GM19043 (cell line): Measurements from ENCODE around the gene RPL38.

Source experiments
- ATAC-seq: cut with Tn5 transposase; IDR thresholded peaks from one replicate; pipeline ENCODE4 v1.9.1; 2021; ENCODE audit warnings: low read depth; ENCODE audit not compliant: unreplicated experiment

RPL38 gene

DNA sequence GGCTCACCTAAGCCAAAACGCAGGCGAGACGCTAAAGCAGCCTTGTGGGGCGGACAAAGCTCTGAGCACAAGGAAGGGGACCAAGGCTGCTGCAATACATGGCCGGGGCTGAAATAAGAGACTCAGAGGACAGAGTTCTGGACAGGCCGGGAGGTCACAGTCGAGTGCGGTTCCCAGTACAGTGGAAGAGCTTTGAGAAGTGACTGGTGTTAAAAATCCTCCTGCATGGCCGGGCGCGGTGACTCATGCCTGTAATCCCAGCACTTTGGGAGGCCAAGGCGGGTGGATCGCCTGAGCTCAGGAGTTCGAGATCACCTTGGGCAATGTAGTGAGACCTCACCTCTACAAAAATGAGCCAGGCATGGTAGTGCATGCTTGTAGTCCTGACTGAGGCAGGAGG, 20.4 kb downstream of the RPL38 start:
- ATAC-seq: no peak

DNA sequence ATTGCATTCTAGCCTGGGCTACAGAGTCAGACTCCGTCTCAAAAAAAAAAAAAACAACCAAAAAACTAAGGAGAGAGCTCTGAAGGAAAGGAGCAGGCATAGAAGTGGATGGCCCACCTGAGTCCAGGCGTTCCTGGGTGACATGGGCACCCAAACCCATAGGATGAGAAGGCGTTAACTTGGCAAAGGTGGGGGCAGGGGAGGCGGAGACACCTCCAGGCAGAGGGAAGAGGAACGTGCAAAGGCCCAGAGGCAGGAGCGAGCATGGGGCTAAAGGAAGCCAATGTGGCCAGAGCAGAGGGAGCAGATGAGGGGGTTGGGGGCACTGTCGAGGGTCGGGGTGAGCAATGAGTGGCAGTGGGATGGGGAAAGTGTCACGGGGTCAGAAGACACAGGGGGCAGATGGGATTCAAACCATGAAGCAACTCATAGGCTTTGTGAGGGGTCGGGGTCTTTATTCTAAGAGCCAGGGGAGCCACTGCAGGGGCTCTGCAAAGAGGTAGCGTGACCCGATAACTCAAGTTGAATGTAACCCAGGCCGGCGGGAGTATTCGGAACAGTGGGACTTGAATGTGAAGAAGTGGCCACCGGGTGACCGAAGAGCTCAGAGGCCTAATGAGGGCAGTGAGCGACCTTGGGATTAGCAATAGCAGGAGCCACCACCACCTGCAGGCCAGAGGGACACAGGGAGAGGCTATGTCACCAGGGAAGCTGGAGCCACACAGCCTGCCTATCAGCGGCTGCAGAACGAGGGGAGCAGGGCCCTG, 21.7 kb downstream of the RPL38 start:
- ATAC-seq: no peak

DNA sequence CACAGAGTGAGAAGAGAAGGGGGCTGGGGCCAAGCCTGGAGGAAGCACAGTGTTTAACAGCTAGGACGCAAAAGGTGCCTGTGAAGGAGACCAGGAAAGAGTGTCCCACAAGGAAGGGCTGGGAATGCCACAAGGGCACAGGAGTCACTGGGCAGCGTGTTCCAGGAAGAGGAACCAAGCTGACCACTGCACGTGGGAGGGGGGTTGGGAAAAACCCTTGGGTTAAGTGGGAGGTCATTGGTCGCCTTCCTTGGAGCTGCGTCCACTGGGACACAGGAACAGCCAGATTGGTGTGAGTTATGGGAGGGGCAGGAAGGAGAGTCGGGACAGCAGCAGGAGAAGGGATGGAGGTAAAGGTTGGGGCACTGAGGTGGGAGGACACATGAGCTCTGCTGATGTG, 22.8 kb downstream of the RPL38 start:
- ATAC-seq: no peak

DNA sequence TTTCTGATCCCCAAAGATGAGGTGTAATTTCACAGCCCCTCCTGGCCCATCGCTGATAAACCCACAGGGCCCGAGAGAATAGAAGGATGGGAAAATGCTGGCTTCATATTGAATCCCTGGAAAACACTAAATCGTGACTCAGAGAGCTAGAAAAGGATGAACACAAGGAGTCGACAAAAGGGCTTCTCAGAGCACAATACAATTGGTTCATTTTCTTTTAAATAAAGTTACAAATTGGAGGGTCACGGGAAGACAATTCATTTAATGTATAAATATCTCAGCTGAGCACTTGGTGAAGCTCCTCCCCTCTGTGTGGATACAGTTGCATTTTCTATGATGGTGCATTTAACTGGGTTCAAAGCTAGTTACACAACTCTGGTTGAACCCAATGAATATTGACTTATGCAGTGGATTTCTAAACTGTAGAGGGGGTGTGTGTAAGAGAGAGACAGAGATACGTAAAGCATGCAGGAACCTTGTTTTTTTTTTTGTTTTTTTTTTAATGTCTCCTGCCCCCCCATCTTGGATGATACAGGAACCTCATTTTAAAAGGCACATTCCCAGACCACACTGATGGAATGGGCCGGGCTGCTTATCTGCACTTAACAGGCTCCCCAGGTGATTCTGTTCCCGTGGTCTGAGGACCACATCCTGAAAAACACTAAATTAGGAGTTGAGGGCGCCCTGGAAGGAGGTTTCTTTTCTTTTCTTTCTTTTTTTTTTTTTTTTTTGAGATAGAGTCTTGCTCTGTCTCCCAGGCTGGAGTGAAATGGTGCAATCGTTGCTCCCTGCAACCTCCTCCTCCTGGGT, 24.0 kb downstream of the RPL38 start:
- no peak for ATAC-seq

DNA sequence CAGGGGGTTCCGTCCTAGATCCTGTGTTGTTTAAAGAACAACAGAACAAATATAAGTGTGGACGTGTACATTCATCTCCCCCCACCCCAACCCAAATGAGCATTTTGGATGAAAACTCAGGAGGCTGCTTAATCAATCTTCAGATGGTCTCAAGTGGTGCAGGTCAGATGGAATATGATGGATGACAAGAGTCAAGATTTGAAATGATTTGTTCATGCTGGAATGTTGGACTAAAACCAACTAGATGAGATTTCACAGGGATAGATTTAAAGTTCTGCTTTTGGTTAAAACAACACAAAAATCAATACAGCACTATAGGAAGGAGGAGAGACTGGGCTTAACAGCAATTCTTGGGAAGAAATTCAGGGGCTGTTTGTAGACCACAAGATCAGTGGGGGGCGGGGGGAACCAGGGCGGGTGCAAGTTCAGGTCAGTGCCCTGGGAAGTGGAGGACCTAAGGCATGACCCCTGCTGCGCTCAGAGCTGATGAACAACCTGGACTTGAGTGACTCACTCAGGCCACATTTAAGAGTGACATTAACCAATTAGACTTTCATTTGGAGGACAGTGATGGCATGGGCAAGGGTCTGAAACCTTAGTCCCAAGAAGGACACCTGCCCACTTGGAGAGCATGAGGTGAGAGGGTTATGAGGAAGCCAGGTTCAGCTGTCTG, 25.0 kb downstream of the RPL38 start:
- ATAC-seq: no peak

DNA sequence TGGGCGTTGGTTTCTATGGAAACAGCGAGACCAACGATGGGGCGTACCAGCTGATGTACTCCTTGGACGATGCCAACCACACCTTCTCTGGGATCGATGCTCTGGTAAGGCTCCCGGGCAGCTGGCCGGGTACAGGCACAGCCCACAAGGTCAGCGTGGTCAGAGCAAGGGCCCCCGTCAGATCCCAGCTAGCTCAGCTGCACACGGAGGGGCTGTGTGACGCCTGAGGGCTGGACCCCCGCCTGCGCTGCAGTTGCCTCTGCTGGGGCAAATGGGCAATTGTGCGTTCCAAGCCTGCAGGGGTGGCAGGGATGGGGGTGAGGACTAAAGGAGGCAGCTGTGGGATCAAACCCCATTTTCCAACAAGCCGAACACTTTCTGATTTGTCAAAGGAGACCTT, 27.4 kb downstream of the RPL38 start:
- ATAC-seq: no peak

DNA sequence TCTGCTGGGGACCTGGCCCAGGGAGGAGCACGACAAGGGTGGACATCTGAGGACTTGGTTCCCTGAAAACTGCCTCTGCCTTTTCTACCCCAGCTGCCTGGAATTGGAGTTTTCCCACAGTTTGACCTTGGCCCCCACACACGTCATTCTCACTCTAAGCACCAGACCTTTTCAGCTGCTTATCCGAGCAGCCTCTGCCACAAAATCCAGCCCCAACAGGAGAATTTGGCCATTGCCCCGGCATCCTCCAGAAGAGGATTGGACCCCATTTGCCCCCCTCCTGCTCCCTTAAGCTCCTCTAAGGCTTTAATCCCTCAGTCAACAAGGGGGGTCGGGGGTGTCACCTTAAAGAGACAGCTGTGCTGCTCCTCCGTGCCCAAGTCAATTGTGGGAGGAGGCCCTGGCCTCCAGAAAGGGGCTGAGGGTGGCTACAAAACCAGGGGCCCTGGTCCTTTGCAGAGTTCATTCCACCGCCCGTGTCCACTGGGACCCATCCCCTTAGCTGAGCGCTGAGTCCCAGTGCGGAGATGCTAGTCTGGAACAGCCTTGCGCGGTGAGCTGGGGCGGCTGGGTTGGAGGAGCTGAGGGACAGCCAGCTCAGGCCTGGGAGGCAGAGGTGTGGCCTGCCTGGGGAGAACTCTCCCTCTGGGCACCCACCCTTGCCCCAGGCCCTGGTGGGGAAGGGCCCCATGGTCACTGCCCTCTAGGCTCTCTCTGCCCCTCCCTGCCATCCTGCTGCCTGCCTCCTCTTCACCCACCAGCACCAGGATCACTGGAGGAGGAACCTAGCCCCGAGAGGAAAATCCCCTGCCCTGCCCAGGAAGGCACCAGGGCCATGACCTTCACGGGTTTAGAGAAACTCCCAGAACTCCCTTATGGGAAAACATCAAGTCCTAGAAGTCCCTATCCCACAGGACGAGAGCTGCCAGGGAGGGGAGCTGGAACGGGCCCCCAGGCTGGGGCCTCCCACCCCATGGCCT, 28.7 kb downstream of the RPL38 start:
- ATAC-seq: no peak

DNA sequence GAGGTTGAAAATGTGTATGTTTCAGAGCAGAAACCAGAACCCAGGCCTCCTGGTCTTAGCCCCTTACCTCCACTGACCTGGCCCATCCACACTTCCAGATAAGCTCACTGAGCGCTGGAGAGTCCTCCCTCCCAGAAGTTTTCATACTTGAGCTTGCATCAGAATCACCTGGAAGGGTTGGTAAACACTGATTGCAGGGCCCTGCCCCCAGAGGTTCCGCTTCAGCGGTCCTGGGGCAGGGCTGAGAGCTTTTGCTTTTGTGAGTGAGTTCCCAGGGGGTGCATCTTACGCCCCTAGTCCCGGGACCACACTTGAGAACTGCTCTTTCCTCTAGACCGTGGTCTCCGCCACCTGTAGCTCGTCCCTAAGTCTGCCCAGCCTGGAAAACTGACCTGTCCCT, 30.5 kb downstream of the RPL38 start:
- ATAC-seq: no peak

DNA sequence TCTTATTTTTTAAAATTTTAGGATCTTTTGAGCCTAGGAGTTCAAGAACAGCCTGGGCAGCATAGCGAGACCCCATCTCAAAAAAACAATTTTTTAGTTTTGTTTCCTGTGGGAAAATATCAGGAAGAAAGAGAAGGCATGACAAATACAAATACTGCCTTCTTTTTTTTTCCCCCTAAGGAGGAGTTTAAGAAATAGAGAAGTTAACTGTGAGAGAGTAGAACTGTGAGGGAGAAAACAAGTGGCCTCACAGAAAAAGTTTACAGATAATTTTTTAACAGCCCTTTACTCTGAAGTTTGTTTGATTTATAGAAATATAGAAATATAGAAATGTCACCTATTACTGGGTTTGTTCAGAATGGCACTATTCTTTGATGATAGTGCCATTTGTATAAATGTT, 31.0 kb downstream of the RPL38 start:
- ATAC-seq: no peak

DNA sequence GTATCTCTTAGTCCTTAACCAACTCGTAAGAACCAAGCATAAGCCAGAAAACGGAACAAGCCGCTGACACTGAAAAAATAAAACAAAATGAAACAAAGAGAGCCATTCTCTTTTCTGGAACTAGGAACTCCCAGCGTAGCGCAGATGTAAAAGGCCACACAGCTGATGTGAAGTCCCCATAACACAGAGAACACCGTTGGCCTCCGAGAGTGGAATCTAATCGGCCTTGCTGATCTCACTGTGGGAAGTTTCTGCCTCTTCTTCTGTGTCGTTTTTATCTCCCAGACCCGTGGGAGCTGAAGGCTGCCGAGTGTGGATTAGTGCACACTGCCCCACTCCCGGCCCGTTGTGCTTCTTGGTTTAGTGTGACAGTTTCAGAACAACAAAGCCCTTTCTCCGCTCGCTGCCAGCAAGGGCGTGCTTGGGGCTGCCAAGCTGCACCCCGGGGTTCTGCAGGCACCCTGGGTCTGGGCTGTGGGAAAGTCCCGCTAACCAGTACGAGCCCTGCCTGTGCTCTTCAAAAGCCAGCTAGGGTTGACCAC, 31.6 kb downstream of the RPL38 start:
- ATAC-seq: no peak

DNA sequence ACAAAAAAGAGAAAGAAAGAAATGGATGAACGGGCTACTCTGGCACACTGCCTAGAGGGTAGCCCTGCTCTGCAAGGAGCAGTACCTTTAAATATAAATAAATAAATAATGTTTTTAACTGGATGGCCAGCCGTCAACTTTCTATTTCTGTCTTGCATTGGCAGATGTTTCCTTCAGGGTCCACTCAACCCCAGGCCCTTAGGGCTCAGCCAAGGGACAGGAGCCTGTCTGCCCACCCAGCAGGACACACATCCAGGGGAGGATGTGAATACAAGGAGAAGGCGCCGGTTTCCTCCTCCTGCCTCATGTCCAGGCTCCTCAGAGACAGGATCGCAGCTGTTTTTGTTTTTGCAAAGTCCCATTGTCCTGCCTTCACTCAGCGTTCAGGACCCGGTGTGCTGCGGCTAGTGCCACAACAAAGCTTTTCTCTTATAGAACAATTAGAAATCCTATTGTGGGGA, 32.5 kb downstream of the RPL38 start:
- ATAC-seq: no peak

DNA sequence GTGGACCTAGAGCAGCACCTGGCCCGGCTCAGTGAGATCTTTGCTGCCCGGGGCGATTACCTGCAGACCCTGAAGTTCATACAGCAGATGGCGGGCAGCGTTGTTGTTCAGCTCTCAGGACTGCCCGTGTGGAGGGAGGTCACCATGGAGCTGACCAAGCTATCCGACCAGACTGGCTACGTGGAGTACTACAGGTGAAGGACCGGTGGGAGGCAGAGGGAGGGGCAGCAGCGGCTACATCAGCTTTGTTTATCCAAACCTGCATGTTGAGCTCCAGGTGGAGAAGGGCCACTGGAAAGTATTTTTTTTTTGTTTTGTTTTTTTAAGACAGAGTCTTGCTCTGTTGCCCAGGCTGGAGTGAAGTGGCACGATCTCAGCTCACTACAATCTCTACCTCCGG, 33.8 kb downstream of the RPL38 start:
- ATAC-seq: no peak

DNA sequence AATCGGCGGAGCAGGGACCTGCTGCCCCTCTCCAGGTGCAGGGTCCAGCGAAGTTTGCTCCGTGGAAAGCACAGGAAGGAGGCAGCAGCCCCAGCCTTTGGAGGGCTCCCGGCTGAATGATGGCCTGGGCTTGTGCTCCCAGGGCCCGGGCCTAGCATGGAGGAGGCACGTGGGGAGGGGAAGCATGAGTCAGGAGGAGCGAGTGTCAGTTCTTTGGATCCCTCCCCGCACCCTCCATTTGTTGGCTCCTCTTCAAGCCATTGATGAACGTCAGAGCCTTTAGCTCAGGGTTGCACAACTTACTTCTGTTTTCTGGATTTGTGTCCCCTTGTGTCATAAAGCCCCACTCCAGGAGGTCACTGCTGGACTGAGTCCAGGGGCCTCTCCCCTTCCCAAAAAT, 35.7 kb downstream of the RPL38 start:
- ATAC-seq: no peak

DNA sequence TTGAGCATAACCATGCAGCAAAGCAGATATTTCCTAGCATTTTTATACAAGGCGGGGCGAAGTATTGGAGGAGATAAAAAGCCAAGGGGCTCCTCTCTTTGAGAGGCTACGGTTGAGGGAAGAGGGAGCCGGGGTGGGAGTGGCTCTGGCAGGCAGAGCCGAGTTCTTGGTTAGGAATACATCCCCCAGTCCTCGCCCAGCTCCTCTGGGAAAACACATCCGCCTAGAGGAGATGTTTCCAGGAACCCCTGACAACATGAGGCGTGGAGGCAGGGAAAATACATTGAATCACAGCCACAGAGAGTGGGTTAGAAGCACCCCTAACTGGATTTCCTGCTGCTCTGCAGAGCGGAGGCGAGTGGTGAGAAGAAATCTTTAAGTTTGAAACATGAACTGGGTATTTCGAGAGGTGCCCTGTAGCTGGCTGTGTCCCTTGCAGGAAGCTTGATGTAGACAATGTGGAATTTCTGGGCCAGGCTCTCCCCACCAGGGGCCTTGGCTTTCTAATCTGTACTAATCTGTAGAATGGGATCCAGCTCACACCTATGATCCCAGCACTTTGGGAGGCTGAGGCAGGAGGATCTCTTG, 37.2 kb downstream of the RPL38 start:
- no peak for ATAC-seq

DNA sequence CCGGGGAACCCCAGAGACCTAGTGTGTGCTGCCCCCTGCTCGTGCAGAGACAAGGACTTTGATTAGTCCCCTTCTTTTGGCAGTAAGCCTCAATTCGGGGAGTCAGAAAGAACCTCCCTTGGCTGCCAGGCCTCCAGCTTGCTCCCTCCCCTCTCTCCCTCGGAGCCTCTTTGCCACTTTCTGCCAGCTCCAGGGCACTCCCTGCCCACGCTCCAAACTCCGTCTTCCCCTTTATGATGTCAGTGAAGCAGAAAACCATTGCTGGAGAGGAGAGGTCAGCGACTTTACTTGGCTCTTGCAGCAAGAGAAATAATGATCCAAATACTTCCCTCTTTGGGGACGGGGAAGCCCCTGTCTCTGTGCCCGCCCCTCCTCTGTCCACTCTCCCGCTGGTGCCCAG, 38.0 kb downstream of the RPL38 start:
- ATAC-seq: no peak

DNA sequence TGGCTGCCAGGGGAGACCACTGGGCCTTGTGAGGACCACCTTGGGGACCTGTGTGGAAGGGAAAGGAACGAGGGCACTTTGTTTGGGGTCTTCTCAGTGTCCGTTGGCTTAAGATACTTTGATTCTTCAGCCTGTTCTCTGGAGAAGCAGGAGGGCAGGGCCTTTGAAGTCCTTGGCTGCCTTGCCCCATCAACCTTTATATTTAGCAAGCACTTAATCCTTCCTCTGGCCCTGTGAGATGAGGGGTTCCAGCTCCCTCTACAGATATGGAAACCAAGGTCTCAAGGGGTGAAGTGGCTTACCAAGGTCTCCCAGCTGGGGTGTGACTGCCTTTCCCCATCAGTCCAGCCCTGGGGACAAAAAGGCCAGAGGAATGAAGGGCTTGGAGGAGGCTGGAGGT, 38.4 kb downstream of the RPL38 start:
- ATAC-seq: no peak

DNA sequence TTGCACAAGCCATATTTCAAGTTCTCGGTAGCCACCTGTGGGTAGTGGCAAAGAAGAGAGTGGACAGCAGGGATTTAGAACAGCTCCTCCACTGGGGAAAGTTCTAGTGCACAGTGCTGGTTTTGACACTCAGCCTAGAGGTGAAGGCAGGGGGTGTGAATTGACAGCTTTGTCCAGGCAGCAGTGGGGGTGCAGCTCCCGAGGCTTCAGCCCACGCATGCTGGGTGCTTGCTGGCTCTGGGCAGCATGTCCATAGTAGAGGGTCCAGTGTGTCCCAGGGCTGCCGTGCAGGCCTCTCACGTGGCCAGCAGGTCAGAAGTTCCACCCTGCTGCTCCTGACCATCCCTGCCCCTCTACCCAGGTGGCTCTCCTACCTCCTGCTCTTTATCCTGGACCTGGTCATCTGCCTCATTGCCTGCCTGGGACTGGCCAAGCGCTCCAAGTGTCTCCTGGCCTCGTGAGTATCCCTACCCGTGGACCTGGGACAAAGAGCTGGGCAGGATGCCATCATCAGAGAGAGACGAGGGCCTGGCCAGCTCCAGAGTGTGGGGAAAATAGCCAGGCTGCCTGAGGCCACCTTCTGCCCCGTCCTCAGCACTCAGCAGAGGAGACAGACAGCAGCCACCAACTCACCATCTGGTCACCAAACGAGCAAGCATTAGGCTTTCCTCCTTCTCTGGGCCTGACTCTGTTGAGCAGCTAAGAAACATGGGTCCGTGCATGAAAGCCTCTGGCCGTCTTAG, 39.7 kb downstream of the RPL38 start:
- no peak for ATAC-seq

DNA sequence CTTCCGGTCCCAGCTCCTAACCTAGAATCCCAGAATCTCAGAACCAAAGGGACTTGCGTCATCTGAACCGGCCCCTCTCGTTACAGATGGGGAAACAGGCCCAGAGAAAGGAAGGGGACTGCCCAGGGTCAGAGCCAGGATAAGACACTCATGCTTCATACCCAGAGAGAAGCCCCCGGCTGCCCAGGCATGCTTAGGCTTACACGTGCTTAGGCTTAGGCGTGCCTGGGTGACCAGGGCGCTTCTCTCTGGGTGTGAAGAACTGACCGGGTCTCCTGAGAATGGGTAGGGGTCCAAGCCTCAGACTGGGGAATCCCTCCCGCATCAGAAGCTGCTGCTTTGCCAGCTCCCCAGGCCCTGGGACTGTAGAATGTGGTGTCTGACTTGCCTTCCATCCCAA, 40.6 kb downstream of the RPL38 start:
- ATAC-seq: no peak

DNA sequence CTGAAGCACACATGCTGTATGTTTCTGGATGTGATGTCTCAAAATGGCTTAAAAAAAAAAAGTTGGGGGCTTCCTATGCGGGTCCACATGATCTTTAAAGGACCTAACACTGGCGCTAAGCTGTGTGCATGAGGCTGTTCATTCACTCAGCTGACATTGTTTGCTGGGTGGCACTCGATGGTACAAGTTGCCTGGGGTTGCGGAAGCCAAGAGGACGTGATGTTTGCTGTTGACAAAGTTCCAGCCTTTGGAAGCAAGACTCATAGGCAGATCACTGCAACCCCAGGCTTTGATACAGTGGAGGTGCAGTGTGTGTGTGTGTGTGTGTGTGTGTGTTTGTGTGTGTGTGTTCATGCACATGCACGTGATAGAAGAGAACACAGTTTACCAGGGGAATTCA, 41.1 kb downstream of the RPL38 start:
- ATAC-seq: no peak
